IMR-90 (cell line): ENCODE results near the gene OSBPL3. TPM values are rescaled to one million over a fixed set of nuclear protein-coding genes. Genes with fewer than 3 reads are reported as not detected.

ENCODE experiments used
- ATAC-seq: fragments of 200-7000 bp; cut with Tn5 transposase; 2 replicates; pipeline ENCODE4 v1.9.1; 2020; ENCODE audit warnings: low read depth, mild to moderate bottlenecking, moderate library complexity
- BruUV-seq: library from RNA; stranded (reverse); fragments of 400-500 nt; replicated peaks from 2 replicates; lab custom pipeline; 2021; lab: Mats Ljungman, UMichigan
- CTCF ChIA-PET: fragments of 300-600 bp; formaldehyde crosslinking; extraction: SDS; loops from one replicate; lab custom pipeline; 2021; ENCODE audit warnings: antibody characterized with exemption; lab: Yijun Ruan, JAX
- POLR2A ChIA-PET: fragments of 300-600 bp; sonication (Branson Sonifier 250); formaldehyde crosslinking; loops from one replicate; lab custom pipeline; 2022; ENCODE audit warnings: antibody characterized with exemption; ENCODE audit not compliant: unreplicated experiment; lab: Charles Lee
- DNase-seq: peaks from one replicate; pipeline ENCODE4 v3.0.0; 2013
- H2AFZ ChIP-seq: replicated peaks from 2 replicates; pipeline ENCODE3; 2013; ENCODE audit warnings: low read length, mild to moderate bottlenecking; ENCODE audit not compliant: poor library complexity
- H2AK5ac ChIP-seq: 2 replicates; pipeline ENCODE4 v1.6.1; 2013; ENCODE audit warnings: low read depth, low read length, inconsistent platforms
- H2AK9ac ChIP-seq: replicated peaks from 2 replicates; pipeline ENCODE3; 2013; ENCODE audit warnings: mild to moderate bottlenecking, low read depth, low read length, moderate library complexity; ENCODE audit not compliant: poor library complexity
- H2BK120ac ChIP-seq: 2 replicates; pipeline ENCODE4 v1.6.1; 2013; ENCODE audit warnings: low read depth, low read length, inconsistent platforms
- H2BK15ac ChIP-seq: 3 replicates; pipeline ENCODE4 v1.6.1; 2013; ENCODE audit warnings: low read depth, low read length, inconsistent platforms
- H2BK20ac ChIP-seq: 2 replicates; pipeline ENCODE4 v1.6.1; 2013; ENCODE audit warnings: low read depth, mild to moderate bottlenecking, inconsistent platforms, low read length, moderate library complexity
- H2BK5ac ChIP-seq: 2 replicates; pipeline ENCODE4 v1.6.1; 2013; ENCODE audit warnings: mild to moderate bottlenecking, low read depth, low read length, inconsistent platforms; ENCODE audit not compliant: poor library complexity, severe bottlenecking
- H3K14ac ChIP-seq: replicated peaks from 2 replicates; pipeline ENCODE4 v1.6.1; 2013; ENCODE audit warnings: low read depth, low read length, inconsistent platforms
- H3K18ac ChIP-seq: 2 replicates; pipeline ENCODE4 v1.6.1; 2013; ENCODE audit warnings: low read depth, low read length, control low read depth
- H3K23ac ChIP-seq: 2 replicates; pipeline ENCODE4 v1.6.1; 2013; ENCODE audit warnings: low read depth, low read length, inconsistent platforms
- H3K27ac ChIP-seq: 2 replicates; pipeline ENCODE4 v1.5.1; 2013; ENCODE audit warnings: mild to moderate bottlenecking, control low read depth, low read length; ENCODE audit not compliant: insufficient read depth
- H3K27me3 ChIP-seq: 2 replicates; pipeline ENCODE4 v1.6.1; 2013; ENCODE audit warnings: low read length; ENCODE audit not compliant: control insufficient read depth, insufficient read depth
- H3K36me3 ChIP-seq: 2 replicates; pipeline ENCODE4 v1.6.1; 2013; ENCODE audit warnings: low read length, mixed read lengths; ENCODE audit not compliant: control insufficient read depth, insufficient read depth
- H3K4ac ChIP-seq: 2 replicates; pipeline ENCODE4 v1.6.1; 2013; ENCODE audit warnings: low read depth, low read length, inconsistent platforms
- H3K4me1 ChIP-seq: 2 replicates; pipeline ENCODE4 v1.6.1; 2013; ENCODE audit warnings: low read length, mixed read lengths; ENCODE audit not compliant: control insufficient read depth, insufficient read depth
- H3K4me2 ChIP-seq: 2 replicates; pipeline ENCODE4 v1.6.1; 2013; ENCODE audit warnings: low read depth, mild to moderate bottlenecking, control low read depth, low read length, moderate library complexity
- H3K4me3 ChIP-seq: 2 replicates; pipeline ENCODE4 v1.5.1; 2013; ENCODE audit warnings: low read depth, mild to moderate bottlenecking, control low read depth, low read length, moderate library complexity; ENCODE audit not compliant: insufficient read depth
- H3K56ac ChIP-seq: 2 replicates; pipeline ENCODE4 v1.6.1; 2013; ENCODE audit warnings: low read length, inconsistent platforms; ENCODE audit not compliant: insufficient read depth; ENCODE audit errors: extremely low read depth
- H3K79me1 ChIP-seq, 2 experiments: 2 replicates each; pipeline ENCODE4 v1.6.1; 2013; ENCODE audit warnings: low read length in 2 of 2, inconsistent platforms in 1 of 2, low read depth in 1 of 2
- H3K9ac ChIP-seq: 2 replicates; pipeline ENCODE4 v1.6.1; 2013; ENCODE audit warnings: low read depth, low read length, control low read depth
- H3K9me1 ChIP-seq: 2 replicates; pipeline ENCODE4 v1.6.1; 2013; ENCODE audit warnings: low read length, inconsistent platforms; ENCODE audit not compliant: insufficient read depth
- H3K9me3 ChIP-seq: 2 replicates; pipeline ENCODE4 v1.6.1; 2013; ENCODE audit warnings: low read length; ENCODE audit not compliant: control insufficient read depth, insufficient read depth
- H4K20me1 ChIP-seq: 2 replicates; pipeline ENCODE4 v1.6.1; 2013; ENCODE audit warnings: low read length, inconsistent platforms; ENCODE audit not compliant: insufficient read depth
- H4K5ac ChIP-seq: 2 replicates; pipeline ENCODE4 v1.6.1; 2013; ENCODE audit warnings: mild to moderate bottlenecking, low read depth, low read length, control low read depth
- H4K8ac ChIP-seq, 2 experiments: 2 replicates each; pipeline ENCODE4 v1.6.1; 2013; ENCODE audit warnings: low read depth in 2 of 2, low read length in 2 of 2, control low read depth in 1 of 2, inconsistent platforms in 1 of 2
- H4K91ac ChIP-seq: 2 replicates; pipeline ENCODE4 v1.6.1; 2013; ENCODE audit warnings: low read depth, low read length, inconsistent platforms; ENCODE audit not compliant: insufficient read depth
- BHLHE40 ChIP-seq: fragments of 150-350 bp; IDR thresholded peaks from 2 replicates; pipeline ENCODE4 v1.6.1; 2016; ENCODE audit warnings: mild to moderate bottlenecking, low read depth, low read length
- CEBPB ChIP-seq: IDR thresholded peaks from 2 replicates; pipeline ENCODE4 v1.6.1; 2012; ENCODE audit warnings: low read depth, low read length, improper control_type of control experiment
- CHD1 ChIP-seq: IDR thresholded peaks from 2 replicates; pipeline ENCODE4 v1.6.1; 2012; ENCODE audit warnings: low read depth, low read length, improper control_type of control experiment
- MAFK ChIP-seq: IDR thresholded peaks from 2 replicates; pipeline ENCODE4 v1.6.1; 2012; ENCODE audit warnings: low read depth, low read length, improper control_type of control experiment
- MAZ ChIP-seq: IDR thresholded peaks from 2 replicates; pipeline ENCODE4 v1.6.1; 2012; ENCODE audit warnings: low read depth, mild to moderate bottlenecking, low read length, improper control_type of control experiment, moderate library complexity, borderline replicate concordance
- MXI1 ChIP-seq: IDR thresholded peaks from 2 replicates; pipeline ENCODE4 v1.6.1; 2012; ENCODE audit warnings: low read depth, mild to moderate bottlenecking, low read length, moderate library complexity, borderline replicate concordance
- NFE2L2 ChIP-seq: fragments of 150-350 bp; IDR thresholded peaks from 2 replicates; pipeline ENCODE4 v1.6.1; 2016; ENCODE audit warnings: low read depth, mild to moderate bottlenecking, low read length
- RAD21 ChIP-seq: IDR thresholded peaks from 2 replicates; pipeline ENCODE4 v1.6.1; 2012; ENCODE audit warnings: low read length, improper control_type of control experiment
- SMC3 ChIP-seq: fragments of 150-350 bp; IDR thresholded peaks from 2 replicates; pipeline ENCODE4 v1.6.1; 2016; ENCODE audit warnings: low read depth, mild to moderate bottlenecking, antibody characterized with exemption, low read length, moderate library complexity
- WGBS, 2 experiments: methylation state at CpG; one replicate each; pipeline versions ENCODE4 v1.1.5 to v1.1.7; 2013; ENCODE audit warnings: missing lambda C conversion rate in 2 of 2; ENCODE audit not compliant: insufficient read length in 1 of 2; ENCODE audit errors: extremely low coverage in 2 of 2; 5-methylcytosine and 5-hydroxymethylcytosine counted together
- dilution Hi-C: fragments of 300-500 bp; cut with HindIII; formaldehyde crosslinking; loops from one replicate; pipeline ENCODE4 v1.14.3; 2018; ENCODE audit warnings: low sequenced_read_pairs; ENCODE audit not compliant: unreplicated experiment
- in situ Hi-C: fragments of 300-500 bp; cut with MboI; formaldehyde crosslinking; loops from 3 replicates; pipeline ENCODE4 v1.14.3; 2019; ENCODE audit warnings: low sequenced_read_pairs, inconsistent platforms, mixed read lengths
- intact Hi-C: fragments of 100-400 bp; cut with micrococcal nuclease; formaldehyde crosslinking; loops from 2 replicates; pipeline ENCODE4 v1.10.0; 2022
- polyA plus RNA-seq, 3 experiments: library from polyadenylated mRNA; depleted of rRNA; stranded (reverse); fragments of >200 nt; gene quantifications; 2 replicates each; pipeline ENCODE4 v1.2.3, GENCODE V29; 2012; ENCODE audit warnings: low replicate concordance in 1 of 3
- total RNA-seq: library from RNA; depleted of rRNA; stranded (reverse); fragments of >200 nt; gene quantifications from 2 replicates; pipeline ENCODE4 v1.2.3, GENCODE V29; 2012
- TF ChIP-seq, protein P1 (sequence below): fragments of 150-350 bp; IDR thresholded peaks from 2 replicates; pipeline ENCODE4 v1.6.1; 2016; ENCODE audit warnings: low read depth, mild to moderate bottlenecking, low read length, moderate library complexity, borderline replicate concordance
- TF ChIP-seq, protein P2 (sequence below): conservative IDR thresholded peaks from 2 replicates; pipeline ENCODE4 v1.5.1; 2012; ENCODE audit warnings: mild to moderate bottlenecking, low read depth, low read length, improper control_type of control experiment
- TF ChIP-seq, protein P3 (sequence below): fragments of 150-350 bp; IDR thresholded peaks from 2 replicates; pipeline ENCODE4 v1.6.1; 2017; ENCODE audit warnings: mild to moderate bottlenecking, antibody characterized with exemption, low read length, low read depth

OSBPL3 gene
- total and polyA plus RNA-seq, 2 of the 4 experiments (the other 2 are of a cell fraction) = 18.0 to 29.9 TPM

DNA sequence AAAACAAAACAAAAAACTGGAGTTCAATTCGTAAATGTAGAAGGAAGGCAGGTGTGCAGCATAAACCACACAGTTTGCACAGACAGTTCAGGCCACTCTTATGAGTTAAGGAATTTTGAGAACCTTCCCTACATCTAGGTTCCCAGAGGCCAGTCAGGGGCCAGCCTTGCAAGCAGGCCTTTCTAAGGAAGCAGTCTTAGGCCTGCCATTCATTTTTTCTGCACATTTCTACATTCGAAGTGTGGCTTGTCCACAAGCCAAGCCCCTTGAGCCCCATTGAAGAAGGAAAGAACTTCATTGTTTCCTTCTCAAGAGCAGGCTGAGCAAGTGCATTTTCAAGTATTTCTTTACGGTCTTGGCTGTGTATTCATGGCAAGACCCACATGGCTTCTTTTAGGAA is 11.4 kb upstream of the OSBPL3 start:
- H3K4me1 ChIP-seq = no peaks in the 10 kb centered on the region

More for the DNA sequence above, 11.4 kb upstream of the OSBPL3 start:
- no peak for ATAC-seq
- no peak for TF ChIP-seq MAZ
- TF ChIP-seq RAD21 = no peak
- no peak for TF ChIP-seq BHLHE40
- TF ChIP-seq CEBPB = no peak
- TF ChIP-seq, protein P1, sequence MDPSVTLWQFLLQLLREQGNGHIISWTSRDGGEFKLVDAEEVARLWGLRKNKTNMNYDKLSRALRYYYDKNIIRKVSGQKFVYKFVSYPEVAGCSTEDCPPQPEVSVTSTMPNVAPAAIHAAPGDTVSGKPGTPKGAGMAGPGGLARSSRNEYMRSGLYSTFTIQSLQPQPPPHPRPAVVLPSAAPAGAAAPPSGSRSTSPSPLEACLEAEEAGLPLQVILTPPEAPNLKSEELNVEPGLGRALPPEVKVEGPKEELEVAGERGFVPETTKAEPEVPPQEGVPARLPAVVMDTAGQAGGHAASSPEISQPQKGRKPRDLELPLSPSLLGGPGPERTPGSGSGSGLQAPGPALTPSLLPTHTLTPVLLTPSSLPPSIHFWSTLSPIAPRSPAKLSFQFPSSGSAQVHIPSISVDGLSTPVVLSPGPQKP = no peak
- TF ChIP-seq CHD1 = no peak
- TF ChIP-seq MXI1 = no peak
- TF ChIP-seq SMC3 = no peak
- TF ChIP-seq, protein P2, sequence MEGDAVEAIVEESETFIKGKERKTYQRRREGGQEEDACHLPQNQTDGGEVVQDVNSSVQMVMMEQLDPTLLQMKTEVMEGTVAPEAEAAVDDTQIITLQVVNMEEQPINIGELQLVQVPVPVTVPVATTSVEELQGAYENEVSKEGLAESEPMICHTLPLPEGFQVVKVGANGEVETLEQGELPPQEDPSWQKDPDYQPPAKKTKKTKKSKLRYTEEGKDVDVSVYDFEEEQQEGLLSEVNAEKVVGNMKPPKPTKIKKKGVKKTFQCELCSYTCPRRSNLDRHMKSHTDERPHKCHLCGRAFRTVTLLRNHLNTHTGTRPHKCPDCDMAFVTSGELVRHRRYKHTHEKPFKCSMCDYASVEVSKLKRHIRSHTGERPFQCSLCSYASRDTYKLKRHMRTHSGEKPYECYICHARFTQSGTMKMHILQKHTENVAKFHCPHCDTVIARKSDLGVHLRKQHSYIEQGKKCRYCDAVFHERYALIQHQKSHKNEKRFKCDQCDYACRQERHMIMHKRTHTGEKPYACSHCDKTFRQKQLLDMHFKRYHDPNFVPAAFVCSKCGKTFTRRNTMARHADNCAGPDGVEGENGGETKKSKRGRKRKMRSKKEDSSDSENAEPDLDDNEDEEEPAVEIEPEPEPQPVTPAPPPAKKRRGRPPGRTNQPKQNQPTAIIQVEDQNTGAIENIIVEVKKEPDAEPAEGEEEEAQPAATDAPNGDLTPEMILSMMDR = no peak
- TF ChIP-seq, protein P3, sequence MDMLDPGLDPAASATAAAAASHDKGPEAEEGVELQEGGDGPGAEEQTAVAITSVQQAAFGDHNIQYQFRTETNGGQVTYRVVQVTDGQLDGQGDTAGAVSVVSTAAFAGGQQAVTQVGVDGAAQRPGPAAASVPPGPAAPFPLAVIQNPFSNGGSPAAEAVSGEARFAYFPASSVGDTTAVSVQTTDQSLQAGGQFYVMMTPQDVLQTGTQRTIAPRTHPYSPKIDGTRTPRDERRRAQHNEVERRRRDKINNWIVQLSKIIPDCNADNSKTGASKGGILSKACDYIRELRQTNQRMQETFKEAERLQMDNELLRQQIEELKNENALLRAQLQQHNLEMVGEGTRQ = no peak
- TF ChIP-seq MAFK = no peak
- TF ChIP-seq NFE2L2 = no peak
- H4K5ac ChIP-seq = no peak overlapping the region
- H3K4me2 ChIP-seq = no peak overlapping the region
- ChIA-PET CTCF (no interaction called here), POLR2A (no interaction called here)
- no peak overlapping the region for H3K4ac ChIP-seq
- H3K23ac ChIP-seq = no peak overlapping the region
- no peak overlapping the region for H4K91ac ChIP-seq
- no peak overlapping the region for H3K56ac ChIP-seq
- WGBS, 2 experiments = 100% methylated on average over 1 of the region's 3 CpGs; no CpG with 5 or more reads in 1 of the 2 experiments
- H2BK20ac ChIP-seq = no peak overlapping the region
- no peak overlapping the region for H3K27ac ChIP-seq
- H2AFZ ChIP-seq = no peak overlapping the region
- no peaks in the 10 kb centered on the region for H4K20me1 ChIP-seq
- no peaks in the 10 kb centered on the region for H3K36me3 ChIP-seq
- H2AK5ac ChIP-seq = no peak overlapping the region
- no peak for DNase-seq
- H3K9ac ChIP-seq = no peak overlapping the region
- H3K4me3 ChIP-seq = no peak overlapping the region
- no peak overlapping the region for H3K14ac ChIP-seq
- no peak overlapping the region for H2BK15ac ChIP-seq
- in situ Hi-C loops = no loop called here
- H3K9me3 ChIP-seq = no peaks in the 10 kb centered on the region
- no peak overlapping the region for H2BK120ac ChIP-seq
- H3K18ac ChIP-seq = no peak overlapping the region
- no peak overlapping the region for H2BK5ac ChIP-seq
- H3K9me1 ChIP-seq = no peaks in the 10 kb centered on the region
- H3K79me1 ChIP-seq = no peaks in the 10 kb centered on the region
- no peak overlapping the region for H4K8ac ChIP-seq
- intact Hi-C loops = no loop called here
- no TSS peak for BruUV-seq
- dilution Hi-C loops = no loop called here
- no peaks in the 10 kb centered on the region for H3K27me3 ChIP-seq
- no peak overlapping the region for H2AK9ac ChIP-seq
